ENCODE data around the gene CACNA2D3.

CACNA2D3 gene

GRCh38 chr3:54878145-54878544 lies 755.8 kb downstream of the CACNA2D3 start:
- no peak for DNase-seq (ENCODE audit: low spot score)

DNA sequence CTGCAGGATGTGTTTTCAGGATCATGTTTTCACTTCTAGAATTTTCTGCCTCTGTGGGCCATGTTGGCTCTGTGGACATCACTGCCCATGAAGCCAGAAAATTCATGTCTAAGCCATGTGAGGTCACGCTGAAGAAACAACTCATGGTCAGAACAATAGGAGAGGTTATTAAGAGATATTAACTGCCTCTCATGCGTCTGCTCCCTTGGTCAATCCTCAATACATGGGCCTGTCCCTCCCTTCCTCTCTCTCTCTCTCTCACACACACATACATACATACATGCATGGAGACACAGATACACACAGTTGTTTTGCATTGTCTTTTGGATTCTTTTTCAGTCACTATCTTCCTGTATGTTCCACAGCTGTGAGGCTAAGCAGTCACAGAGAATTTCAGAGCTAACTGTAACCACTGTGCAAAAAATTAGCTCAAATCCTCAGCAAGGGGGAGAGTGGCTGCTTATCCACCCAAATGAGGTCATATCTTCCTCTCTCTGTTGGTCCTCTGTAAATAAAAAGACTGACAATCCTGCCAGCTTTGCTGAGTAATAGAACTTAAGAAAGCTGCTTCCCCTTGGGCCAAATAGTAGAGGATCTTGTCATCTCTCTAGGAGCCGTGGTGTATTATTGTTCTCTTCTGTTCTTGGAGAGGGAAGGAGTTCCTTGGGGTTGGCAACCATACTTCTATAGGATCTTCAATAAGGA lies 759.9 kb downstream of the CACNA2D3 start:
- DNase-seq (ENCODE audit: low spot score) = no peak

DNA sequence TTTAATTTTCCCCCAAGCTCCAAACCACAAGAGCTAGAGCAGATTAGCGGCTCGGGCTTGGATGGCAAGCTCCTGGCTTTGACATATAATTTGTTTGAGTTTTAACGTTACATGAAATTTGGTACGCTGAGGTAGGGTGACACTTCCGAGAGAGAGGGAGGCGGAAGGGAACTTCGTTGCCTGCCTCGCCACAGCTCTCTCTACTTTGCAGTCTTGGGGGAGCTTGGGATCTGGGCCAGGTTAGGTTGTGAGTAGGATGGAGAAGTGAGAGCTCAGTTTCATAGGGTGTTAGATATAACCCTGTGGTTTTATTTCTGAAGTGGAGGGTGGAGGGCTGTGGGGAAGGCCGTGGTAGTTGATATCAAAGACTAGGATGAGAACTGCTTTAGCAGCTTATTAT lies 765.8 kb downstream of the CACNA2D3 start:
- no peak for DNase-seq (ENCODE audit: low spot score)

DNA sequence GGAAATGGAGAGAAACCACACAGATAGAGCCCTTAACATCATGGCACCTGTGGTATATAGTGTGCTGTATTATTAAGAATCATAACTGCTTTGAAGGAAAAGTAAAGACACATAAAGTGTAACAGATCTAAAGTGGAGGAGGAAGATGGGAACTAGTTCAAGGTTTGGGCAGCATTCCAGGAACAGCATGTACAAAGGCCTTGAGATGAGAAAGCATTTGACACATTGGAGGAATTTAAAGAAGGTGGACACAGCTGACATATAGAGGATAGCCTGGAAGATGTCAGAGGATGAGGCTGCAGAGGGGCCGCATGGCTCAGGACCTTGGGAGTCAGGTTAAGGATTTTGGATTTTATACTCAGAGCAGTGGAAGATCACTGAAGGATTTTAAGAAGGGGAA lies 766.5 kb downstream of the CACNA2D3 start:
- no peak for DNase-seq (ENCODE audit: low spot score)

GRCh38 chr3:54889731-54890130 lies 767.4 kb downstream of the CACNA2D3 start:
- DNase-seq (ENCODE audit: low spot score) = no peak

DNA sequence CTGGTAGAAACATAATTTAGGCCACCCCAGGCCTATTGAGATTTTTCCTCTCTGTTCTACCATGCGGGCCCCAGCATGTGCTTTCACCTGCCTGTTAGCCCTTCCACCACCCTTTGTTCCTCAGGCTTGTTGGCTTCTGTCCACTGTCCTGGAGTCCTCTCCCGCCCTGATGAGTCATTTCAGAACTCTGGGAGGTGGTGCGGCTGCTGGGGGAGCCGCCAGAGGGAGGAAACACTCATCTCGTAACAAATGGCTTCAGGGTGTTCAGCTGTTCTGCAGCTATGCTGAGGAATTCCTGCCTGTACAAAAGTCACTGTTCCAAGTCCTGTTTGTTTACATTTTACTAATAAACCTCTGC lies 769.2 kb downstream of the CACNA2D3 start:
- DNase-seq (ENCODE audit: low spot score) = peak; percentile 55

- DNase-seq (ENCODE audit: low spot score) = no peak
Measured at GRCh38 chr3:54892168-54892567, 769.8 kb downstream of the CACNA2D3 start.

- DNase-seq (ENCODE audit: low spot score) = no peak
Measured at GRCh38 chr3:54895613-54896012, 773.3 kb downstream of the CACNA2D3 start.

- DNase-seq (ENCODE audit: low spot score) = no peak
Measured at GRCh38 chr3:54897028-54897711, 774.8 kb downstream of the CACNA2D3 start.

DNA sequence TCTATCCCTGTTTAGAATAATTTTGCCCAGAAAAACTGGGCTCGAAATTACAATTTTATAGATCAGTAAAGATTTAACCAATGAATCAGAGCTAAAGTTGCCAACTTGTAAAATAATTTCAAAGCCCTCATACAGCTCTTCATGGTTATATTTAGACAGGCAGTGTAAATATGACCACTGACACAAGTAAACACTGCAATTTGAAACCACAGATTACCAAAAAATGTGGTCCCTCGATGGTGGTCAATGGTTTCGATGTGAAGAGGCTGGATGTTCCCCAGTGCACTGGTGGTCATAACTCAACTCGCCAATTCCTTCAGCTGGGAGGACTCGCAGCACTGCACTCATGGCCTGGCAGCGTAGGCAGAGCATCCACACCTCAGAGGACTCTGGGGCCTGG lies 776.9 kb downstream of the CACNA2D3 start:
- no peak for DNase-seq (ENCODE audit: low spot score)

DNA sequence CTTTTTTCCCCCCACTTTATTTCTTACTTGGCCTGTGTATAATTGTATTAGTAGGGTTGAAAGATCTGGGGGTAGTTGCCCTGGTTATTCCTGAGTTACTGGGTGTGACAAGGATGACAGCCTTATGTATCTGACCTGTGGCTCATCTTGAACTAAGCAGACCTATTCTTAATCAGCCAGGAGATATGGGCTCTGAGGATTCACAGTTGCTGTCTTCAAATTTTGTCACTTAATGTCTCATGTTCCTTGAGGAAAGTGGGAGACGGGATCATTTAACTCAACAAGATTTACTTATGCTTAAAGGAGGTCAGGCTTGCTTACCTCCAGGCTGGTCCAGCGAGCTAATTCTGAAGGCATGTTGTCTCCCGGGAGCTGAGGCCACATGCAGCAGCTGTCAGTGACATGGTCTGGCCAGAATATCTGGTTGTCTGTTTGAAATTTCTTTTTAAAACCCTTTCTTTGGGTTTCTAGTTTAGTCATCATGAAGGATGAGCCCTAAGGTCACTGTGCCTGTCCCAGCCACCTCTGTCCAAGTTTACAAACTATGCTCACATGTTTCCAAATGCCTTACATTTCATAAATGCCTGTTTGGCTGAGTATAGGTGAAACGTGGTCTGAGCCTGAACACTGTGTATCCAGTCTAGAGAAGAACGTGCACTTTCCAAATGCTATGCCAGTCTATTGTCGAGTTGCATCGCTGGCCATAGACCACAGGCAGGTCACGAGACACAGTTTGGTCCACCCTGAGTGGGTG lies 778.7 kb downstream of the CACNA2D3 start:
- DNase-seq (ENCODE audit: low spot score) = no peak

GRCh38 chr3:54901906-54902685 lies 779.7 kb downstream of the CACNA2D3 start:
- DNase-seq (ENCODE audit: low spot score) = no peak

- DNase-seq (ENCODE audit: low spot score) = no peak
Measured at GRCh38 chr3:54905261-54905888, 783.0 kb downstream of the CACNA2D3 start.

DNA sequence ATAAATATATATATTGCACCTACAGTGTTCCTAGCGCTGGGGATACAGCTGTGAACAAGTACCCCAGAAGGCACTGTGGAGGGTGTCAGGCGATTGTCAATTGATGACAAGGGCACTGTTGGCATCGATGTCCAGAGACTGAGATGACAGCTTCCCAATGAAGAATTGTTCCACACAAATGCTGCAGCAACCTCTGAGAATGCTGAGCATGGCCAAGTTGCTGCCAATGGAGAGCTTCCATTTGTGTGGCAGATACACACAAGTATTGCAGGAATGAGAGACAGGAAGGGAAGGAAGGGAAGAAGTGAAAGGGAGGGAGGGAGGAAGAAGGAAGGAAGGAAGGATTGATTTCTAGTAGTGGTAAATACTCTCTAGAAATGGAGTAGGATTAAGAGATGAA lies 783.6 kb downstream of the CACNA2D3 start:
- no peak for DNase-seq (ENCODE audit: low spot score)

DNA sequence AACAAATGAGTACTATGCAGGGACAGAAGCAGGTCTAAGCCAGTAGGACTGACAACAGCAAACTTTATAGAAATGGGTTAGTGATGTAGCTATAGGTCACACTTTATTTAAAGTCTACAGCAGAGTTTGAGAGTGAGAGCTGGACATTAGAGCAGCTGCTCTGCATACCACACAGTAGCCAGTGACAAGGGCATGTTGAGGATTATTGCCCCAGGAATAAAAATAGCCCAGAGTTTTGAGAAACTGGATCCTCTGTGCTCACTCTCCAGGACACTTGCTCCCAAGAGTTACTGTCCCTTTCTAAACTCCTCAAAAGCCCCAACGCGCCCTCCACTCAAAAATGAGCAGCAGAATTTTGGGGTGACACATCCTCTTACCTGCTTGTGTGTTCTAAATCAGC lies 784.4 kb downstream of the CACNA2D3 start:
- no peak for DNase-seq (ENCODE audit: low spot score)

DNA sequence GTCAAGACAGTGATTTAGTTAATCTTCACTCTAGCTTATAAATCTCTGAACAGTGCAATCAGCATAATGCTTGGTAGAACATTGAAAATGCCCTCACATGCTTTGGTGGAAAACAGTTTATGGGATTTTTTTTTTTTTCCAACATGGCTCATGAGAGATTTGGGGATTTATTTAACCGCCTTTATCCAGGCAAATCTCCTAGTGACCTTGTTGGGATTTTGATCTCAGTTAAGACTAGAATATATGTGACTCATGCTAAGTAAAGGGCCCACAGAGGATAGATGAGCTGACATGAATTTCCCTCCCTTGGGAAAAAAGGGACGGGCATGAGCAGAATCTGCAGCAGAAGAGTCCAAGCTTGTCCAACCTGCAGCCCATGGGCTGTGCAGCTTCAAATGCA lies 786.8 kb downstream of the CACNA2D3 start:
- DNase-seq (ENCODE audit: low spot score) = no peak

DNA sequence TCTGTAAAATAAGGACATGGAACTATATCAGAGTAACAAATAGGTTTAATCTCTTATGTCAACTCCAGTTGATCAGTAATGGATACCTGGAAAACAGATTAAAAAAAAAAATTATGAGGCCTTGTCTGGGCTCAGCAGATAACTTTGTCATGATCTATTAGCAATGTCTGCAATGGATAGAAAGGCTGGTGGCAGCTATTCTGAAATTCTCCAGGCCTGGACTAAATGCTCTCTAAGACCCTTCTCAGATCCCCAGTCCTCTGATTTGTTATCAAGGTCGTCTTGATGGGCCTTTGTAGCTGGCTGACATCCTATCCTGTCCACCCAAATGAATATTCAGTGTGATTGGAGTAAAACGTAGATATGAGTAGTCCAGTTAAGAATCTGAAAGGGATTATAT lies 791.8 kb downstream of the CACNA2D3 start:
- DNase-seq (ENCODE audit: low spot score) = no peak

DNA sequence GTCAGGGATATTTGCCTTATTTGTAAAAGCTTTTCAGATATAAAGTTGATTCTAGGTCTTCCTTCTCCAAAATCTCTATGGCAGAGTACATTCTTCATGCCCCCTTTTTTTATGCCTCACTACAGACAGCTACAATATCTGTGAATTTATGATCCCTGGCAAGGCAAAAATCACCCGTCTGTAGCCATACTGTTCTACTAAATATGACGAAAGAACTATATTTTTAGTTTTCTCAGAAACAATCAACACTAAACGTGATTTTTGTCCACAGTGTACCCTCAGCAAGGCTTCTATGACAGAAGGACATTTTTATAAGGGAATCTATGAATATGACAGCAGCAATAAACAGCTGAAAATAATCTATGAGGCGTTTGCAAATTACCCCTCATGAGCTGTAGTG lies 792.8 kb downstream of the CACNA2D3 start:
- no peak for DNase-seq (ENCODE audit: low spot score)

- no peak for DNase-seq (ENCODE audit: low spot score)
Measured at GRCh38 chr3:54915976-54916375, 793.6 kb downstream of the CACNA2D3 start.

DNA sequence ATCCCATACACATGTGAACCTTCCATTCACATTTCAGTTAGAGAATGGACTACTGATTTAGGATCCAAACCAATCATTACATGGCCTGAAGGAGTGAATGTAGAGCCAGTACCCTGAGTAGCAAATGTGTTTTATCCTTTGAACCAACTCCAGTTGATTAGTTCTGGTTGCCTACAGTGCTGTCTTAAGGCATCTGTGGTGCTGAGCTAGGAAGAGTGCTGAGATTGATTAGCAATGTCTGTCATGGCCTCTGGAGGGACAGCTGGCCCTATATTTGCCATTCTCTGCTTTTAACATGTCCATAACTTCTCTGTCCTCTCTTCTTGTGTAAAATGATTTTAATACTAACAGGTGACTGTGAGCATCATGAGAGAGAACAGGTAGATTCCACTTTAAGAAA lies 794.4 kb downstream of the CACNA2D3 start:
- no peak for DNase-seq (ENCODE audit: low spot score)

GRCh38 chr3:54917174-54917573 lies 794.8 kb downstream of the CACNA2D3 start:
- no peak for DNase-seq (ENCODE audit: low spot score)

GRCh38 chr3:54917862-54918261 lies 795.5 kb downstream of the CACNA2D3 start:
- no peak for DNase-seq (ENCODE audit: low spot score)
